Left lung (tissue), 10 donors: ENCODE measurements around the gene SERPINB8. TPM values are rescaled to one million over a fixed set of nuclear protein-coding genes. Genes with fewer than 3 reads are reported as not detected.
"Not testable (repeated sequence)": the region's sequence is repeated elsewhere in the genome, so short reads cannot be mapped to it uniquely, and the experiment has no call there.

Experiments used
- ATAC-seq: fragments of 200-7000 bp; cut with Tn5 transposase; one replicate; pipeline ENCODE4 v1.9.1; 2020; ENCODE audit warnings: moderate library complexity
- DNase-seq, 4 donors: peaks; one replicate each; pipeline ENCODE4 v3.0.0-alpha.2; 2013 to 2020
- H3K27ac ChIP-seq, 2 donors: fragments of 200-600 bp; sonication (generic) in 1 of 2; one replicate each; pipeline versions ENCODE4 v1.5.0 to v1.8.0; 2020 to 2021
- H3K27me3 ChIP-seq, 2 donors: fragments of 200-600 bp; sonication (generic) in 1 of 2; one replicate each; pipeline versions ENCODE4 v1.5.0 to v1.8.0; 2020 to 2021
- H3K36me3 ChIP-seq, 2 donors: fragments of 200-600 bp; sonication (generic) in 1 of 2; one replicate each; pipeline versions ENCODE4 v1.5.0 to v1.8.0; 2020 to 2021
- H3K4me1 ChIP-seq, 2 donors: fragments of 200-600 bp; one replicate each; pipeline ENCODE4 v1.8.0; 2021
- H3K4me3 ChIP-seq, 2 donors: fragments of 200-600 bp; sonication (generic) in 1 of 2; one replicate each; pipeline versions ENCODE4 v1.5.0 to v1.8.0; 2020 to 2021; ENCODE audit warnings: mild to moderate bottlenecking in 1 of 2
- H3K9me3 ChIP-seq, 2 donors: fragments of 200-600 bp; sonication (generic) in 1 of 2; one replicate each; pipeline versions ENCODE4 v1.5.0 to v1.8.0; 2020 to 2021
- CTCF ChIP-seq, 2 donors: fragments of 200-600 bp; sonication (generic) in 1 of 2; IDR thresholded peaks; one replicate each; pipeline versions ENCODE4 v1.5.0 to v1.8.0; 2021; ENCODE audit warnings: antibody characterized with exemption in 2 of 2
- intact Hi-C, 2 donors: fragments of 100-400 bp; cut with DNase I; formaldehyde crosslinking; loops; one replicate each; pipeline versions ENCODE4 v1.11.2 to v1.14.2; 2022
- polyA plus RNA-seq, 6 donors: library from polyadenylated mRNA; unstranded; fragments of 120-200 nt; gene quantifications; one replicate each; pipeline ENCODE4 v1.2.1, GENCODE V29; 2013; ENCODE audit not compliant: insufficient read length in 6 of 6
- total RNA-seq, 2 donors: library from RNA; stranded (reverse); fragmentation: NEBNext Ultra II Directional; extraction: Animal tissue kit (Norgen Biotek cat#: 25700); gene quantifications; one replicate each; pipeline ENCODE4 v1.2.1, GENCODE V29; 2021
- donor health status: DM: no; HTN: yes; CAD: no.
- donor health status: DM: no; HTN: no; CAD: no.

The SERPINB8 gene
- total and polyA plus RNA-seq, 8 donors: 3.3 to 26.7 (median 3.9) TPM

DNA sequence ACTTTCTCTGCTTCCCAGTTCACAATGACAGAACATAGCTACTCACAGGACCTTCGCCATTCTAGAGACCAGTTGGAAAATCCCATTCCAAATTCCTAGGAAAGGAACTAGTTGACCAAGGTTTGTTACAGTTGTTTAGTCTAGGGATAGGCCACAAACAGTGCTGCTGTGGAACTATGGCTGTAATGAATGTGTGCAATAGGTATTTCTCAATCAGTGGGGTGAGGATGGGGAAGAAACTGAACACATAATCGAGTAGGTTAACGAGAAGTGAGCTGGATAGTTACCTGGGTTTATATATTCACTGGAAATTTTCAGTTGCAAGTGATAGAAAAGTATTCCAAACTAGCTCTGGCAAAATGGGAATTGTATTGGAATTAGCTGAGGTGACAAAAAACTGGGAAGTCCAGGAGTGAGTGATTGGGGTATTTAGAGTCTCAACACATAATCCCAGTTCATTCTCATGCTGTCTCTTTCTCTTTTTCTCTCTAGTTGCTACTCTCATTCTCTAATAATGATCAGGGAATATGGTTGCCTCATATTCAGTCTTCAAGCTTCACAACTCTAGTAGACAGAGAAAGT lies 39.0 kb upstream of the SERPINB8 start:
- Histone ChIP-seq H3K9me3 (no peaks in the 10 kb centered on the region), H3K27ac (peak overlapping the region in 1 of 2 donors; percentile 65), H3K36me3 (no peaks in the 10 kb centered on the region), H3K27me3 (peaks cover 0 to 4% of the 10 kb centered on the region in 2 donors), H3K4me3 (no peak overlapping the region), H3K4me1 (peaks cover 0 to 18% of the 10 kb centered on the region in 2 donors)
- intact Hi-C loops: no loop called here
- TF ChIP-seq CTCF (IDR thresholded peaks at IDR 0.05): no peak
- ATAC-seq: no peak
- no peak for DNase-seq

DNA sequence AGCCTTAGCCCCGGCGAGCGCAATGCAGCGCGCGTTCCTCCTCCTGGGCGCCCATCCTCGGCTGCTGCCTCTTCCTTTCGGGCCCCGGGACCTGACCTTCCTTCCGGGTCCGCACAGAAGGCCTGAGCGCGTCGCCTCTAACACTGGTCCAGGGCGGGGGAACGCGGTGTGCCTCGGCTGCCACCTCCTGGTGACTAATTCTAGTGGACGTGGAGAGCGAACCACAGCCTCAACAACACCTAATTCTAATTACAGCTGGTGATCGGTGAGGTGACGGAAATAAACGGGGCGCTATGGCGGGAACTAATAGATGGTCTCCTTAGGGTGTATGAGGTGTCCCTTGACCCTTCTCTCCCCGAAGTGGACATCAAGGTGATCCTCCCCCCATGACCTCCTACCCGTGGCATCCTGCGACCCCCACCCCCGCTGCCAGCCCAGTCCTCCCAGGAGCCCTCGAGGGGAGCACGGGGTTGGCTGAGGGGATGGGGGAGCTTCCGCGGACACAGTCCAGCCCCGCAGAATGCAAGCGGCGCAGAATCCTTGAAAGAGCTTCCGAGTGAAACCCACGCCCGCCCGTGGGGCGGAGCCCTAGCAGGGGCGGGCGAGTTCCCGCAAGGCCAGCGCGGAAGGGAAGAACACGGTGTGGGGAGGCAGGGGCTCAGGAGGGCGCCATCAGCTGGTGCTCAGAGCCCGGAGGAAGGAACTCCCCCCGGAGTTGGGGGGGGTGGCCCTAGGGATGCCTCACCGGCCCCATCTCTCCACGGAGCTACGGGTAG lies 33.5 kb upstream of the SERPINB8 start:
- H3K27ac ChIP-seq: peak overlapping the region in 1 of 2 donors; percentile 67

DNA sequence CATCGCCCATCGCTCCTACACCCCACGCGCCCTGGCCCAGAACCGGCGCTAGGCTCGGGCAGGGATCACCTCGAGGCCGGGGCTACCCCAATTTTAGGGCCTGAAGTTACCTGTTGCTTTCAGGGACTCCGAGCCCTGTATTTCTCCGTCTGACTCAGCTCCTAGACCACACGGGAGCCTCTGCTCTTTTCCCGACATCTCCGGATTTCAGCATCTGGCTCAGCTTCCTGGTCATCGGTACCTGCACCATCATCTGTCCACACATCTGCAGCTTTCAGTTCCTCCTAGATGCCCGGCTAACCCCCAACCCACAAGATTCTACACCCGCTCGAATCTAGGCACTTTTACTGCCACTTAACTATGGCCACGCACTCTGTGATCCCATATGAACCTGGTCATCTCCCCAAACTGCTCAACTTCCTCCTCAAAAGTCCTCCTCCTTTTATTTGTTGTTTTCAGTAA lies 32.9 kb upstream of the SERPINB8 start:
- ATAC-seq (no peak), DNase-seq (no peak)
- Histone ChIP-seq H3K4me3 (peak overlapping the region; percentile 39 to 49), H3K9me3 (no peaks in the 10 kb centered on the region), H3K27me3 (peaks cover 4 to 39% of the 10 kb centered on the region in 2 donors), H3K36me3 (no peaks in the 10 kb centered on the region), H3K4me1 (peaks cover 6 to 12% of the 10 kb centered on the region in 2 donors), H3K27ac (peak overlapping the region in 1 of 2 donors; percentile 67)
- intact Hi-C loops: no loop called here
- TF ChIP-seq CTCF (IDR thresholded peaks at IDR 0.05): no peak

More for the DNA sequence above, 33.5 kb upstream of the SERPINB8 start:
- TF ChIP-seq CTCF (IDR thresholded peaks at IDR 0.05): peak; percentile 53 to 72
- intact Hi-C loops: no loop called here
- Histone ChIP-seq H3K9me3 (no peaks in the 10 kb centered on the region), H3K4me3 (peak overlapping the region; percentile 39 to 49), H3K36me3 (no peaks in the 10 kb centered on the region), H3K4me1 (peaks cover 6 to 12% of the 10 kb centered on the region in 2 donors), H3K27me3 (peaks cover 4 to 38% of the 10 kb centered on the region in 2 donors)
- ATAC-seq (peak; percentile 100), DNase-seq (peak; percentile 32 to 98 (median 78))

DNA sequence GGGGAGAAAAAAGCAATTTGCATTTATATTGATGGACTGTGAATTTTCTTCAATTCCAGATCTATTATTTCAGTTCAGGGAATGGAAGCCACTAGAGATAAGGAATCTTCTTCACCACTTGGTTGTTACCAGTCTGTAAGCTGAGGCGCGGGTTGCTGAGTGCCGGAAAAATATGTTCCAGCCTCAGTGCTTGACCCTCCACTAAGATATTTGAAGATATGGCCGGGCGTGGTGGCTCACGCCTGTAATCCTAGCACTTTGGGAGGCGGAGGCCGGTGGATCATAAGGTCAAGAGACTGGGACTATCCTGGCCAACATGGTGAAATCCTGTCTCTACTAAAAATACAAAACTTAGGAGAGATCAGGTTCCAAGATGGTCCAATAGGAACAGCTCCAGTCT lies 29.9 kb upstream of the SERPINB8 start:
- intact Hi-C loops: no loop called here

DNA sequence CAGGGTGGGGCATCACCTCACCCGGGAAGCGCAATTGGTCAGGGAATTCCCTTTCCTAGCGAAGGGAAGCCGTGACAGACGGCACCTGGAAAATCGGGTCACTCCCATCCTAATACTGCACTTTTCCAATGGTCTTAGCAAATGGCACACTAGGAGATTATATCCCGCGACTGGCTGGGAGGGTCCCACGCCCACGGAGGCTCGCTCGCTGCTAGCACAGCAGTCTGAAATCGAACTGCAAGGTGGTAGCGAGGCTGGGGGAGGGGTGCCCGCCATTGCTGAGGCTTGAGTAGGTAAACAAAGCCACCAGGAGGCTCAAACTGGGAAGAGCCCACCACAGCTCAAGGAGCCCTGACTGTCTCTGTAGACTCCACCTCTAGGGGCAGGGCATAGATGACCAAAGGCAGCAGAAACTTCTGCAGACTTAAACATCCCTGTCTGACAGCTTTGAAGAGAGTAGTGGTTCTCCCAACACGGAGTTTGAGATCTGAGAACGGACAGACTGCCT lies 29.3 kb upstream of the SERPINB8 start:
- intact Hi-C loops, H3K36me3 ChIP-seq: not testable (repeated sequence)

More for the DNA sequence above, 29.9 kb upstream of the SERPINB8 start:
- Histone ChIP-seq H3K4me3 (no peak overlapping the region), H3K27me3 (peaks cover 4 to 39% of the 10 kb centered on the region in 2 donors), H3K9me3 (no peaks in the 10 kb centered on the region), H3K27ac (no peak overlapping the region), H3K36me3 (no peaks in the 10 kb centered on the region), H3K4me1 (peaks cover 6 to 12% of the 10 kb centered on the region in 2 donors)
- DNase-seq (no peak), ATAC-seq (no peak)
- no peak for TF ChIP-seq CTCF (IDR thresholded peaks at IDR 0.05)

More for the DNA sequence above, 29.3 kb upstream of the SERPINB8 start:
- peaks cover 6 to 12% of the 10 kb centered on the region in 2 donors for H3K4me1 ChIP-seq
- H3K9me3 ChIP-seq, H3K4me3 ChIP-seq, ATAC-seq, H3K27ac ChIP-seq: not testable (repeated sequence)
- peak in 1 of 4 donors; percentile 51 for DNase-seq
- H3K27me3 ChIP-seq: peaks cover 4 to 42% of the 10 kb centered on the region in 2 donors
